GM12801 (cell line): Measurements from ENCODE around the gene CHRM5.

Source experiments
- TF ChIP-seq, protein P1 (sequence below): IDR thresholded peaks from one replicate; pipeline ENCODE4 v1.5.1; 2011; ENCODE audit warnings: control low read depth; ENCODE audit not compliant: insufficient read length; ENCODE audit errors: extremely low read depth

CHRM5 gene

DNA sequence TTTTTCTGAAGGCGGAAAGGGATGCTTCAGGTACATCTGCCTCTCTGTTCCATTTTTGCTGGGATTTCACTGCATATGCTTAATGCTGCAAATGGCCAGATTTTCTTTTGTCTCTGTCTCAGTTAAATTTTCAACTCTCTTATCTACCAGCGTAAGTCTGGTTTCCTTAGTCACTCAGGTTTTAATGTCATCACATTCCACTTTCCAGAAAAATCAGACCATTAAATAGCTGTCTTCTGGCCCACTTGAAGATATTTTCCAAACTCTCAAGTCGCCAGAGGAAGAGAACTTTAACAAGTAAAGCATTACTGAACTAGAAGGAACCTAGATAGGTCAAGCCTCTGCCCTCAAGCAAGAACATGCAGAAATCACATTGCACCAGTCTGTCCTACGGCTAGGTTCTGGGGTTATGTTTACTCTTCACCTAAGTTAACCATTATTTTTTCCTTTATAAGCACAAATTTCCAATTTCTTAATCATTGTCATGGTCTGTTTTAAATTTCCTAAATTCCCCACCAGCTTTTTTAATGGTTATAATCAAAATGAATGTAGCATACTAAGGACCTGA lies 44.2 kb downstream of the CHRM5 start:
- TF ChIP-seq, protein P1, sequence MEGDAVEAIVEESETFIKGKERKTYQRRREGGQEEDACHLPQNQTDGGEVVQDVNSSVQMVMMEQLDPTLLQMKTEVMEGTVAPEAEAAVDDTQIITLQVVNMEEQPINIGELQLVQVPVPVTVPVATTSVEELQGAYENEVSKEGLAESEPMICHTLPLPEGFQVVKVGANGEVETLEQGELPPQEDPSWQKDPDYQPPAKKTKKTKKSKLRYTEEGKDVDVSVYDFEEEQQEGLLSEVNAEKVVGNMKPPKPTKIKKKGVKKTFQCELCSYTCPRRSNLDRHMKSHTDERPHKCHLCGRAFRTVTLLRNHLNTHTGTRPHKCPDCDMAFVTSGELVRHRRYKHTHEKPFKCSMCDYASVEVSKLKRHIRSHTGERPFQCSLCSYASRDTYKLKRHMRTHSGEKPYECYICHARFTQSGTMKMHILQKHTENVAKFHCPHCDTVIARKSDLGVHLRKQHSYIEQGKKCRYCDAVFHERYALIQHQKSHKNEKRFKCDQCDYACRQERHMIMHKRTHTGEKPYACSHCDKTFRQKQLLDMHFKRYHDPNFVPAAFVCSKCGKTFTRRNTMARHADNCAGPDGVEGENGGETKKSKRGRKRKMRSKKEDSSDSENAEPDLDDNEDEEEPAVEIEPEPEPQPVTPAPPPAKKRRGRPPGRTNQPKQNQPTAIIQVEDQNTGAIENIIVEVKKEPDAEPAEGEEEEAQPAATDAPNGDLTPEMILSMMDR = no peak

DNA sequence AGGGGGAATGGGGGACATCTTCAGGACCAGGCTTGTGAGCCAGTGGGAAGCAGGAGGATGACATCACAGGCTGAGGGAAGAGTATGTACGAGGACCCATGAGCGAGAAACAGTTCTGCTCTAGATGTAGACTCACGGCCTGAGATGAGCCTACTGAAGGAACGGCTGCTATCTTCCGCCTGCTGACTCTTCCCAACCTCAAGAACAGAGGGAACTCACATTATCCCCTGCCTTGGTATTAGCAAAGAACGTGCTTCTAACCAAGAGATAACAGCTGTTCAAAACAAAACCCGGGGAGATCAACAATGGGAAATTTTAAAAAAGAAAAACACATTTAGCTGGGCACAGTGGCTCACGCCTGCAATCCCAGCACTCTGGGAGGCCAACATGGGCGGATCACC lies 45.4 kb downstream of the CHRM5 start:
- TF ChIP-seq, protein P1 = no peak

DNA sequence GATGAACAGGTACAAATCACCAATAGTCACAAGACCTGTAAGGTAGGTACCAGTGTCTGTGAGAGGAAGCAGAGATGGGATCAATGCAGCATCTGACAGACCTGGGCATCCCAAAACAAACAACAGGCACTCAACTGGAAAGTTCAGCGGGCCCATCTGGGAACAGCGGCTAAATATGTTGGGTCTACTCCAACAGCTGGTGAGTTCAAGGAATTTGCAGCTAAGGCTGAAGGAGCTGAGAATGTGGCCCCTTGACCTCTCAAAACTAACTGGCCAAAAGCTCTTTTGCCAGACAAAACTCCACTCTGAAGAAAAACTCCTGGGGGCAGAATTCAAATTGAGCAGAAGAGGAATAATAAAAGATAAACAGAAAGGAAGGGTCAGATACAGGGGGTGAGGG lies 46.3 kb downstream of the CHRM5 start:
- TF ChIP-seq, protein P1 = no peak

DNA sequence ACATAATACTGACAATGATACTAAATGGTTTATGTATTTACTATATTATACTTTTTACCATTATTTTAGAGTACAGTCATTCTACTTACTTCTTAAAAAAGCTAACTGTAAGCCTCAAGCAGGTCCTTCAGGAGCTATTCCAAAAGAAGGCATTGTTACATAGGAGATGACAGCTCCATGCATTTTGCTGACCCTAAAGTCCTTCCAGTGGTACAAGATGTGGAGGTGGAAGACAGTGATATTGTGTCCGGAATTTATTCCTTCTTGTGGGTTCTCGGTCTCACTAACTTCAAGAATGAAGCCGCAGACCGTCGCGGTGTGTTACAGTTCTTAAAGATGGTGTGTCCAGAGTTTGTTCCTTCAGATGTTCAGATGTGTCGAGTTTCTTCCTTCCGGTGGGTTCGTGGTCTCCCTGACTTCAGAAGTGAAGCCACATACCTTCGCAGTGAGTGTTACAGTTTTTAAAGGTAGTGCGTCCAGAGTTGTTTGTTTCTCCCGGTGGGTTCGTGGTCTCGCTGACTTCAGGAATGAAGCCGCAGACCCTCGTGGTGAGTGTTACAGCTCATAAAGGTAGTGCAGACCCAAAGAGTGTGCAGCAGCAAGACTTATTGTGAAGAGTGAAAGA lies 49.8 kb downstream of the CHRM5 start:
- TF ChIP-seq, protein P1 = no peak

DNA sequence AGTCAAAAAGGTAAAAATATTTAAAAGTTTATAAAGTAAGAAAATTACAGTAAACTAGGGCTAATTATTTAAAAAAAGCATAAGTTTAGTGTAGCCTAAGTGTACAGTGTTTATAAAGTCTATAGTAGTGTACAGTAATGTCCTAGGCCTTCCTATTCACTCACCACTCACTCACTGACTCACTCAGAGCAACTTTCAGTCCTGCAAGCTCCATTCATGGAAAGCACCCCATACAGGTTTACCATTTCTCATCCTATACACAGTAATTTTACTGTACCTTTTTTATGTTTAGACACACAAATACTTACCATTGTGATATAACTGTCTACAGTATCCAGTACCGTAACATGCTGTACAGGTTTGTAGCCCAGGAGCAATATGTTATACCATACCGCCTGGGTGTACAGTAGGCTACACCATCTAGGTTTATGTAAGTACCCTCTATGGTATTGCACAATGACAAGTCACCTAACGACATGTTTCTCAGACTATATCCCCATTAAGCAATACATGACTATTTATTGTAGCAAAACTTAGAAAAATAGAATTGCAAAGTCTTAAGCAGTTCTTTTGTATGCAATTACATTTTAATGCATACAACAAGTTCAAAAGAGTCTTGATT lies 51.2 kb downstream of the CHRM5 start:
- TF ChIP-seq, protein P1 = no peak

DNA sequence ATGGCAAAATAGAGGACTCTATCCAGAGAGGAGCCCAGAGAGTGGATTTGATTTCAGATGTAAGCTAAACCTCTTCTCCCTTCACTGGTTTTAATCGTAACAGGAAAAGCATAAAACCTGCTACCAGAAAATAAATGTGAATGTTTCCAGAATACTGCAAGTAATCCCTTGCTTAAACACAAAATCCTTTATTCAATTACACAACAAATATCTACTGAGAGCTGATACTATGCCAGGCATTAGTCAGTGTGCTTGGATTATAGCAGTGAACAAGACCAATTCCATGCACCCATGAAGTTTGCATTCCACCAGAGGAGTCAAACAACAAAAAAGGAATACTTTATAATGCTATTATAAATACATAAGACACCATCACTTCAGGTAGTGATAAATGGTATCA lies 55.6 kb downstream of the CHRM5 start:
- TF ChIP-seq, protein P1 = no peak

DNA sequence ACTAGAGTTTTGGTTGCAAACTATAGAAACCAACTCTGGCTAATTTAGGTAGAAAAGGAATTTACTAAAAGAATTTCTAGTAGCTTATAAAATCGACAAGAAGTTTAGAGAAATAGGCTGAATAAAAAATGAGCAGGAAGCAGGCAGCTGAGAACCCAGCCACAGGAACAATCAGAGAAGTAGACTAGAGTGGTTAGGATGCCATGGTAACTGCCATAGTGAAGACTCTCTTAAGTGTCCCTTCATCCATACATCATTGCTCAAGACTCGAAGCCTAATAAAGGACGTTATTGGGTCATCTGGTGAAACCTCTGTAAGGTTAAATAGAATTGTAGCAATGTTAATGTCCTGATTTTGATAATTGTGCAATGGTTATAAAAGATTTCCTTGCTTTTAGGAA lies 57.0 kb downstream of the CHRM5 start:
- TF ChIP-seq, protein P1 = no peak
